Prostate gland (tissue), 2 donors: ENCODE data around the gene CCDC102B. TPM values are rescaled to one million over a fixed set of nuclear protein-coding genes. Genes with fewer than 3 reads are reported as not detected.
"Not testable (repeated sequence)": the region's sequence is repeated elsewhere in the genome, so short reads cannot be mapped to it uniquely, and the experiment has no call there.

Source experiments
- DNase-seq: peaks from one replicate; pipeline ENCODE4 v3.0.0-alpha.2; 2019; ENCODE audit warnings: low spot score
- H3K27ac ChIP-seq, 2 donors: fragments of 200-600 bp; sonication (generic); 2 replicates each; pipeline ENCODE4 v1.5.1; 2017 to 2019
- H3K27me3 ChIP-seq: fragments of 200-600 bp; sonication (generic); replicated peaks from 2 replicates; pipeline ENCODE4 v1.5.1; 2019; ENCODE audit not compliant: insufficient read depth
- H3K36me3 ChIP-seq, 2 donors: fragments of 200-600 bp; sonication (generic); 1 replicate in 1 of 2; 2 replicates in 1 of 2; pipeline versions ENCODE4 v1.5.1 to v1.8.1; 2017 to 2019
- H3K4me1 ChIP-seq: fragments of 200-600 bp; sonication (generic); replicated peaks from 2 replicates; pipeline ENCODE4 v1.5.1; 2019
- H3K4me3 ChIP-seq, 2 donors: fragments of 200-600 bp; sonication (generic); 2 replicates each; pipeline ENCODE4 v1.5.1; 2017 to 2019
- H3K9me3 ChIP-seq: fragments of 200-600 bp; sonication (generic); 2 replicates; pipeline ENCODE4 v1.5.1; 2017
- POLR2A ChIP-seq: fragments of 450-650 bp; IDR thresholded peaks from one replicate; pipeline ENCODE4 v1.6.1; 2016; ENCODE audit warnings: antibody characterized with exemption, mild to moderate bottlenecking
- POLR2AphosphoS5 ChIP-seq: sonication (generic); formaldehyde crosslinking; IDR thresholded peaks from one replicate; pipeline ENCODE4 v1.6.1; 2017; ENCODE audit warnings: antibody characterized with exemption
- WGBS: methylation state at CpG from one replicate; pipeline ENCODE4 v1.1.5; 2018; 5-methylcytosine and 5-hydroxymethylcytosine counted together
- intact Hi-C: fragments of 100-400 bp; cut with DNase I; formaldehyde crosslinking; loops from one replicate; pipeline ENCODE4 v1.14.2; 2022
- total RNA-seq, 2 donors: library from RNA; depleted of rRNA; stranded (reverse); fragments of >200 nt; gene quantifications; one replicate each; pipeline ENCODE4 v1.1.0, GENCODE V29; 2016
- TF ChIP-seq, protein P1 (sequence below), 4 experiments: fragments of 200-600 bp in 2 of 4; fragments of 450-650 bp in 2 of 4; sonication (generic) in 2 of 4; IDR thresholded peaks; 1 replicate in 3 of 4; 2 replicates in 1 of 4; pipeline ENCODE4 v1.5.1; 2016 to 2019; ENCODE audit warnings: antibody characterized with exemption in 4 of 4, mild to moderate bottlenecking in 2 of 4, moderate library complexity in 2 of 4

The CCDC102B gene
- total RNA-seq, 2 donors from 2014 or later, result 2.9 to 16.5 TPM

DNA sequence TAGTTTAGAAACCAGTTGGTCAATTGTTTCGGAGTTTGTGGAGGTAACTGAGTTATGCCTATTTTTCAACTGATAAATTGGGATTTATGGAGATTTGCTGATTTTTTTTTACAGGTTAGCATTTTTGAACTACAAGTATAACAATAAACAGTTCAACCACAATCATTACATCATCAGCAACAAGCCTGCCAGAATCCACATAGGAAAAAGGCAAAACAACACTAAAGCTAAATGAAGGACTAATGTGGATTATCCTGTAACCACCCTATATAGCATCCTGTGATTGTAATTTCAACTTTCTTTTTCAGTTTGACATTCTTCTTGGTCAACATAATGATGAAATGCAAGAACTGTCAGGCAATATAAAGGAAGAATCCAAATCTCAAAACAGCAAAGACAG, 76.5 kb downstream of the CCDC102B start:
- intact Hi-C loops, result no loop called here
- Histone ChIP-seq H3K27me3 (no peaks in the 10 kb centered on the region), H3K9me3 (no peaks in the 10 kb centered on the region), H3K36me3 (no peaks in the 10 kb centered on the region), H3K4me1 (no peaks in the 10 kb centered on the region), H3K27ac (no peak overlapping the region), H3K4me3 (no peak overlapping the region)
- 86% methylated on average over 1 of the region's 1 CpG for WGBS
- TF ChIP-seq, protein P1, sequence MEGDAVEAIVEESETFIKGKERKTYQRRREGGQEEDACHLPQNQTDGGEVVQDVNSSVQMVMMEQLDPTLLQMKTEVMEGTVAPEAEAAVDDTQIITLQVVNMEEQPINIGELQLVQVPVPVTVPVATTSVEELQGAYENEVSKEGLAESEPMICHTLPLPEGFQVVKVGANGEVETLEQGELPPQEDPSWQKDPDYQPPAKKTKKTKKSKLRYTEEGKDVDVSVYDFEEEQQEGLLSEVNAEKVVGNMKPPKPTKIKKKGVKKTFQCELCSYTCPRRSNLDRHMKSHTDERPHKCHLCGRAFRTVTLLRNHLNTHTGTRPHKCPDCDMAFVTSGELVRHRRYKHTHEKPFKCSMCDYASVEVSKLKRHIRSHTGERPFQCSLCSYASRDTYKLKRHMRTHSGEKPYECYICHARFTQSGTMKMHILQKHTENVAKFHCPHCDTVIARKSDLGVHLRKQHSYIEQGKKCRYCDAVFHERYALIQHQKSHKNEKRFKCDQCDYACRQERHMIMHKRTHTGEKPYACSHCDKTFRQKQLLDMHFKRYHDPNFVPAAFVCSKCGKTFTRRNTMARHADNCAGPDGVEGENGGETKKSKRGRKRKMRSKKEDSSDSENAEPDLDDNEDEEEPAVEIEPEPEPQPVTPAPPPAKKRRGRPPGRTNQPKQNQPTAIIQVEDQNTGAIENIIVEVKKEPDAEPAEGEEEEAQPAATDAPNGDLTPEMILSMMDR (IDR thresholded peaks at IDR 0.05), result no peak
- TF ChIP-seq POLR2A (no peak), POLR2AphosphoS5 (no peak)
- DNase-seq, result no peak

DNA sequence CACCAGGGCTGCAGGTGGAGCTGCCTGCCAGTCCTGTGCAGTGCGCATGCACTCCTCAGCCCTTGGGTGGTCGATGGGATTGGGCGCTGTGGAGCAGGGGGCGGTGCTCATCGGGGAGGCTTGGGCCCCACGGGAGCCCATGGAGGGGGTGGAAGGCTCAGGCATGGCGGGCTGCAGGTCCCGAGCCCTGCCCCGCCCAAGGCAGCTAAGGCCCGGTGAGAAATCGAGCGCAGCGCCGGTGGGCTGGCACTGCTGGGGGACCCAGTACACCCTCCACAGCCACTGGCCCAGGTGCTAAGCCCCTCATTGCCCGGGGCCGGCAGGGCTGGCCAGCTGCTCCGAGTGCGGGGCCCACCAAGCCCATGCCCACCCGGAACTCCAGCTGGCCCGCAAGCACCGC, 82.1 kb downstream of the CCDC102B start:
- intact Hi-C loops, DNase-seq, H3K36me3 ChIP-seq, H3K27me3 ChIP-seq, H3K4me1 ChIP-seq, H3K9me3 ChIP-seq, H3K27ac ChIP-seq, H3K4me3 ChIP-seq: not testable (repeated sequence)
- 97% methylated on average over 21 of the region's 21 CpGs for WGBS

DNA sequence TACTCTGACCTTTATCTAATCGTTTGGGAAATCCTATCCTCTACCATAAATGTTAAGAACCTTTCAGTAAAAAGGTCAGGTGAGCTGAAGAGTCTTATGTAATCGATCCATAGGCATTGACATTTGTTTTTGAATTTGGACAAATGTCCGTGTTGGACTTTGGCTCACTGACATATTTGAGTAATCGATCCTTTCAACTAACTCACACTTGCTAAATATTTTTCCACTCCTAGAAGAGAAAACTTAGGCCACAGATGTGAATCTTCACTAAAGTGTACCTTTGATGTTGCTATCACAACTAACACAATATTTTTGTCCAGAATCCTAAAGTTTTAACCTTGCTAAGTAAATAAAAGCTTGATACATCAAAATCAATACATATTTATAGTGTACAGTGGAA, 89.5 kb downstream of the CCDC102B start:
- WGBS, result 71% methylated on average over 4 of the region's 4 CpGs
- TF ChIP-seq POLR2AphosphoS5, result no peak
- TF ChIP-seq, protein P1 (IDR thresholded peaks at IDR 0.05), result no peak
- TF ChIP-seq POLR2A, result no peak
- Histone ChIP-seq H3K4me3 (no peak overlapping the region), H3K27me3 (no peaks in the 10 kb centered on the region), H3K9me3 (no peaks in the 10 kb centered on the region), H3K36me3 (no peaks in the 10 kb centered on the region), H3K4me1 (no peaks in the 10 kb centered on the region), H3K27ac (no peak overlapping the region)
- no peak for DNase-seq
- intact Hi-C loops, result no loop called here

DNA sequence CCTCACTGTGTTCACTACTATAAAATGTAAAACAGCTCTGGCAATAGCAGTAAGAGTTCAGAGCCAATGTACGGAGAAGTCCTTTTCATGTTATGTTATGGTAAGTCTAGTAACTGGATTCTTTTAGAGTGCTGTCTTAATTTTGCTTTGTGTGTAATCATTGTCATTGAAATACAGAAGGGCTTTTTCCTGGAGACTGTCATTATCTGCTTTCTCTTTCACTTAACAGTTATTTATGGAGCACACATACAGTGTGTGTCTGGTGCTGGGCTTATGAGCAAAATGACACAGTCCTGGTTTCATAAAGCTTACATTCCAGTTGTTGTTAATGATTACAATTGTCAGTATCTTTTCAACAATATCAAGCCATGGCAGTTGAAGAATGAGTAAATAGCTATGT, 95.5 kb downstream of the CCDC102B start:
- no peak for DNase-seq
- Histone ChIP-seq H3K27me3 (no peaks in the 10 kb centered on the region), H3K9me3 (no peaks in the 10 kb centered on the region), H3K4me1 (no peaks in the 10 kb centered on the region), H3K4me3 (no peak overlapping the region), H3K36me3 (no peaks in the 10 kb centered on the region), H3K27ac (no peak overlapping the region)
- 60% methylated on average over 1 of the region's 1 CpG for WGBS
- TF ChIP-seq POLR2A (no peak), POLR2AphosphoS5 (no peak)
- TF ChIP-seq, protein P1 (IDR thresholded peaks at IDR 0.05), result no peak
- intact Hi-C loops, result no loop called here

DNA sequence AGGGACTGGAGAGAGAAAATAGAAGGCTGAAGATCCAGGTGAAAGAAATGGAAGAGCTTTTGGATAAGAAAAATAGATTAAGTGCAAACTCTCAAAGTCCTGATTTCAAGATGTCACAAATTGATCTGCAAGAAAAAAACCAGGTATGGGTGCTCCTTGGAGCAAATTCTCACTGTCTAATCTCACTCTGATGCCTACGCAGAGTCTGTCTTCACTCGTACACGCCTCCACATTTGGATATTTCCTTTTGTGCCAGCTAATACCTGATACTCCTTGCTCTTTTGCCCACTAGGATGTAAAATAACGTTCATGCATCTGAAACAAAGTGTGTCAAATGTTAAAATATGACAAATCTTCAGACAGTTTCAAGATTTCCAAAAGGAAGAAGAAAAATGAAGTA, 99.4 kb downstream of the CCDC102B start:
- Histone ChIP-seq H3K4me3 (no peak overlapping the region), H3K4me1 (no peaks in the 10 kb centered on the region), H3K27me3 (no peaks in the 10 kb centered on the region), H3K9me3 (no peaks in the 10 kb centered on the region), H3K27ac (no peak overlapping the region), H3K36me3 (no peaks in the 10 kb centered on the region)
- DNase-seq, result no peak
- intact Hi-C loops, result no loop called here
- WGBS, result 80% methylated on average over 4 of the region's 4 CpGs
- TF ChIP-seq, protein P1 (IDR thresholded peaks at IDR 0.05), result no peak
- TF ChIP-seq POLR2A (no peak), POLR2AphosphoS5 (no peak)
